ENCODE measurements around the gene PRR15L.
"Not testable (repeated sequence)": the region's sequence is repeated elsewhere in the genome, so short reads cannot be mapped to it uniquely, and the experiment has no call there.

PRR15L gene

DNA sequence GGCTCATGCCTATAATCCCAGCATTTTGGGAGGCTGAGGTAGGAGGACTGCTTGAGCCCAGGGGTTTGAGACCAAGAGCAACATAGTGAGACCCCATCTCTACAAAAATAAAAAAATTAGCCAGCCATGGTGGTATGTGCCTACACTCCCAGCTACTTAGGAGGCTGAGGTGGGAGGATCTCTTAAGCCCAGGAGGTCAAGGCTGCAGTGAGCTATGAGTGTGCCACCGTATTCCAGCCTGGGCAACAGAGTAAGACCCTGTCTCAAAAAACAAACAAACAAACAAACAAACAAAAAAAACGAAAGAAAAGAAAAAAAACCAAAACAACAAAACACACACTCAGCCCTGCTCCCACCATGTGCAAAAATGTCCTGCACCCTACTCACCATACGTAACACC lies 22.2 kb downstream of the PRR15L start:
- not testable (repeated sequence) for DNase-seq (ENCODE audit: low spot score)

DNA sequence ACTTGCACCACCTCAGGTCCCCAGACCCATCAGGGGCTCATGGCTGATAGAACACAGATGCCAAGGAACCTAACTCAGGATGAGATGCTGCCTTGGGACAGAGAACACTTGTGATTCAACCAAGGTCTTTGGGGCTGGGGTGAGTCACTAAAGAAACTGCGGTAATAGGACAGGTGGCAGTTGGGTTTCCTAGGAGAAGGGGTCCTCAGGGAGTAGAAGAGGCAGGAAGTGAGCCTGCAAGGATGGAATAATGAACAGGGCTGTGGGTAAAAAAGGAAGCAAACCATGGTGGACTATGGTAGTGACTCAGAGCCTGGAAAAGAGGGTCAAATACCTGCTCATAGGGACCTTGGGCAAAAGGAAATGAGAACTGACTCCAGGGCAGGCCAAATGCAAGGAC lies 22.8 kb downstream of the PRR15L start:
- DNase-seq (ENCODE audit: low spot score): no peak

DNA sequence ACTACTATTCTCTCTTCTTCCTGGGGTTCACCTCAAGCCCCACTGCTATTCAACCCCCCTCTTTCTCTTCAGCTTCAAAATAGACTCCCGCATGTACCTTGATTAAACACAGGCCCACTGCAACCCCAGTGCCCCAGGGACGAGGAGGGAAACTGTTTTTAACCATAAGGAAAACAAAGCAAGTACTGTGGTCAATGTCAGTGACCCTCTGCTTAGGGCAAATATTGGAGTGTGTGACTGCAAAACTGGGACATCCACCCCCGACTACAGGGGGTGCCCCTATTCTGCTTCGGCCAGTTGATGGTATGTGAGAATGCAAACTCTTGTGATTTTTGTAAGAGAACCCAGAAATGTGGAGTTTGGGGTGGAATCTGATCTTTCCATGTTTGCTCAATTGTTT lies 25.8 kb downstream of the PRR15L start:
- DNase-seq (ENCODE audit: low spot score): no peak

DNA sequence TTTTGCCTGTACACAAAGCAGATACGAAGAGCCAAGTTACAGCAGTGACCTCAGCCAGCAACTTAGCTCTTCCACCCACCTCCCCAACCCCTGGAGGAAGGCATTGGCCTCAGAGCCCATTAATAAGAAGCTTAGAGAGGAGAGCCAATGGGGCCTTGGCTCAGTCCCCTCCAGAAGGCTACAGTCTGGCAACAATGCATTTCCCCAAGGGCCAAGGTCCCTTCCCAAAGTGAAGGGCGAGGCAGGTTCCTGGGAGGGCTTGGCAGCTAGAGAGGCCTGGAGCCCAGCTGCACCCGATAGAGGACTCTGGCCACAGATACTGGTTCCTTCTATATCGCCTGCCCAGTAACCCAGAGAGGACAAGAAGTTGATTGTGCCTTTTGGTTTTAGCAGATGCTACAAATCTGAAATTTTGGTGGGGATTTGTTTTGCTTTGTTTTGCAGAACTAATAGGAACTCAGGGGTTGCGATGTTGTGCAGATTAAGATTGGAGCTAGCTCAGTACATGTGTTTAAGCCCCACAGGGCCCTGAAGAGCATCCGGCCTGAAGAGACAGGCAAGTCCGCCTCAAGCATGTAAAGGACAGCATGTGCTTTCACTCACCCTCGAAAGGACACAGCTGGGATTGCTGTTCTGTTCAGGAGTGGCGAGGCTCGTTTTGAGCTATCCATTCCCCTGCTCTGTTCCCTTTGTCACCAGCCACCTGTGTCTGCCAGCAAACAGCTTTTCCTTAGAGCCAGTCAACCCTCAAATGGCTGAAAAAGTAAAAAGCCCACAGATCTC lies 28.3 kb downstream of the PRR15L start:
- no peak for DNase-seq (ENCODE audit: low spot score)

DNA sequence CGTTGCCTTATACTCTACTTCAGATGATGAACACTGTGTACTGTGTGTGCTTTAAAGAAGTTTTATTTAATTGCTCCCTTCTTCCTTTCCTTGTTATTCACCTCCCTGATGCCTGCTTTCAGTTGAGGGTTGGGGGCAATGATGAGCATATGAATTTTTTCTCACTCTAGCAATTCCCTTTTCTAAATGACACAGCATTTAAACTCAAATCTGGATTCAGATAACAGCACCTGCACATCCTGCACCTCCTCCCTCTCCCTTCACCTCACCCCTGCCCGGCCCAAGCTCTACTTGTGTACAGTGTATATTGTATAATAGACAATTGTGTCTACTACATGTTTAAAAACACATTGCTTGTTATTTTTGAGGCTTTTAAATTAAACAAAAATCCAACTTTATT lies 29.3 kb downstream of the PRR15L start:
- no peak for DNase-seq (ENCODE audit: low spot score)

DNA sequence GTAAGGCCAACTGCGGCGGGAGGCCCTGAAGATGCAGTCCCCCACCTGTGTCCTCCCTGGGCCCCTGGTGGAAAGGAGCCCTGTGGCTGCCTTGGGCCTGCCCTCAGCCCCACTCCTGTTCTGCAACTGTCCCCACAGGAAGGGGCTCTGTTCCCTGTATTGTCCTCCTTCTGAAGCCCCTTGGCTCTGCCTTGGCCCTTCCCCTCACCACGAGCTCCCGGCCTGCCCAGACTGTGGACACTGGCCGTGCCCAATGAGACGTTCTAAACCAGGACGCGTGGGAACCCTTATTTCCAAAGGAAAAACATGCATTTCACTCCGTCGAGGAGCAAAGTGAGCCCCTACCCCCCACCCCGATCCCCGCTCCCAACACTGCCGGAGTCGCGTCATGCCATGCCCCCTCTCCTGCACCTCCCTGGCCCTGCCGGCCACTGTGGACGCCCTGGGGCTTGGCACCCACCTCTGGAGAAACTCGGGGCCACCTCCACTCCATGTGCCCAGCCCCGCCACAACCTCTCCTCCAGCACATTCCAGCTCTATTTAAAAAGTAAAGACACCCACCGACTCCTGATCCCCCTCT lies 29.8 kb downstream of the PRR15L start:
- DNase-seq (ENCODE audit: low spot score): no peak

DNA sequence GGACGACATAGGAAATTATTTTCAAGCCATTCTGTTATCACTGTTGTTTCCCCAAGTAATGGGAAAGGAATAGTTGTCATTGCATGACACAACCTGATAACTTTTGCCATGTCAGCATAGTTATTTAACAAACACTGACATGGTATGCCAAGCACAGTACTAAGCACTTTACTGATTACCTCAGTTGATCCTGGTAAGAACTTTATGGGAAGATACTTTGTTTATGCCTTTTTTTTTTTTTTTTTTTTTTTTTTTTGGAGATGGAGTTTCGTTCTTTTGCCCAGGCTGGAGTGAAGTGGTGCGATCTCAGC lies 32.0 kb downstream of the PRR15L start:
- DNase-seq (ENCODE audit: low spot score): no peak

DNA sequence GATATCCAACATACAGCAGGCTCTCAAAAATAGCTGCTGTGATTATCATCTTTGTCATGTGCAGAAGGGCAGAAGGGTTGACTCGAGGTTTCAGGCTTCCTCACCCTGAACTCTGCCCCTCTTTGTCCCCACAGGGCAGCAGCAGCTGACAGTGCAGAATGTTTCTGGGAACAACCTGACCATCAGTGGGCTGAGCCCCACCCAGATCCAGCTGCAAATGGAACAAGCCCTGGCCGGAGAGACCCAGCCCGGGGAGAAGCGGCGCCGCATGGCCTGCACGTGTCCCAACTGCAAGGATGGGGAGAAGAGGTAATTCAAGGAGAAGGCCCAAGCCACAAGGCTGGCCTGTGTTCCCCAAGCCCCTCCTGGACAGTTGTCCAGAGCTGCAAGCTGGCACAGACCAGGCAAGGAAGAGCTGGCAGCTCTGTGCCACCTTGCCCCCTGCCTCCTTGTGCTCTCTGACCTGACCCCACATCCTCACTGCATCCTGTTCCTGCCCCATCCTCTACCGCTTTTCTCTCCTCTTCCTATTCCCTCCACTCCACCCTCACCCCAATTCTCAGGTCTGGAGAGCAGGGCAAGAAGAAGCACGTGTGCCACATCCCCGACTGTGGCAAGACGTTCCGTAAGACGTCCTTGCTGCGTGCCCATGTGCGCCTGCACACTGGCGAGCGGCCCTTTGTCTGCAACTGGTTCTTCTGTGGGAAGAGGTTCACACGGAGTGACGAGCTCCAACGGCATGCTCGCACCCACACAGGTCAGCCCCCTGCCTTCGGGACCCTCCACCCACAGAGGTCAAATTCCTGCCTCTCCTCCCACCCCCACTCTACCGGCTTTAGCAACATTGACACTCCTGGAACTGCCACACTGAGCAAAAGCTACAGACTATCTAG lies 32.7 kb downstream of the PRR15L start:
- no peak for DNase-seq (ENCODE audit: low spot score)

DNA sequence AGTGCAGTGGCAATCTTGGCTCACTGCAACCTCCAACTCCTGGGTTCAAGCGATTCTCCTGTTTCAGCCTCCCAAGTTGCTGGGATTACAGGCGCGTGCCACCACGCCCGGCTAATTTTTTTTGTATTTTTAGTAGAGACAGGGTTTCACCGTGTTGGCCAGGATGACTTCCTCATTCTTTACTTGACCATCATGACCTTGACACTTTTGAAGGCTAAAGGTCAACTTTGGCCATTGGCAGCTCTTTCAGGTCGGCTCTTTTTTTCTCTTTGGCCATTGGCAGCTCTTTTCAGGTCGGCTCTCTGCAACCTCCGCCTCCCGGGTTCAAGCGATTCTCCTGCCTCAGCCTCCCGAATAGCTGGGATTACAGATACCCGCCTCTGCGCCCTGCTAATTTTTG lies 37.8 kb downstream of the PRR15L start:
- not testable (repeated sequence) for DNase-seq (ENCODE audit: low spot score)

DNA sequence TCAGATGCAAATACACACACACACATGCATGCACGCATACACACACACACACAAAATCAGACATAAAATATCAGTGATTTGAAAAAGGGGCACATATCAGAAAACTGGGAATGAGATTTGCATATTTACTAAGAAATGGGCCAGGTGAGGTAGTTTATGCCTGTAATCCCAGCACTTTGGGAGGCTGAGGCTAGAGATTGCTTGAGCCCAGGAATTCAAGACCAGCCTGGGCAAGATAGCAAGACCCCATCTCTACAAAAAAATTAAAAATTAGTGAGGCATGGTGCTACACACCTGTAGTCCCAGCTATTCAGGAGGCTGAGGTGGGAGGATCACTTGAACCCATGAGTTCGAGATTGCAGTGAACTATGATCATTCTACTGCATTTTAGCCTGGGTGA lies 38.7 kb downstream of the PRR15L start:
- DNase-seq (ENCODE audit: low spot score): no peak

DNA sequence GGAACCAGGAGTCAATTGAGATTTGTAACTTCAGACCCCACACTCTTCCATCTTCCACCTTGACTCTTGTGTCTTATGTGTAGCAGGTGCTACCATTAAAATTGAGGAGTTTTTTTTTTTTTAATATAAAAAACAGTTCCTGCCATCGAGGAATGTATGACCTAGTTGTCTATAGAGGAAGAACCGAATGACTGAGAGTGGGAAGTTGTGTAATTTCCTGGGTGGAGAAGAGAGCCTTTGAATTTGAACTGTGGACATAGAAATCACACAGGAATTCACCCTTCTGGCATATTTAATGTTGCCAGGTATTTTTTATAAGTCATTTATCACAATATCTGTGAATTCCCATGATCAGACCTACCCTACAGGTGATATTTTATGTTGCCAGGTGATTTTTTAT lies 39.7 kb downstream of the PRR15L start:
- no peak for DNase-seq (ENCODE audit: low spot score)

DNA sequence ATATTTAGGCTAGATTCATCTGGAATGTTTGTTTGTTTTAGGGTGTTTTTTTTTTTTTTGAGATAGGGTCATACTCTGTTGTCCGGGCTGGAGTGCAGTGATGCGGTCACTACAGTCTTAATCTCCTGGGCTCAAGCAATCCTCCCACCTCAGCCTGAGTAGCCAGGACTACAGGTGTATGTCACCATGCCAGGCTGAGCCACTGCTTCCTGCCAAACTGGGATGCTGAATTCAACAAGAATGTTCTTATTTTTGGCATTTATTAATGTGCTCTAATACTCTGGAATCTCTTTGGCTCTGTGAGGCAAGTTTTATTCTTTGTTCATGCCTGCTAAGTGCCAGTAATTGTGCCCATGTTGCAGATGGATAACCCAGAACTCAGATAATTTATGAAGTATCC lies 40.1 kb downstream of the PRR15L start:
- no peak for DNase-seq (ENCODE audit: low spot score)

DNA sequence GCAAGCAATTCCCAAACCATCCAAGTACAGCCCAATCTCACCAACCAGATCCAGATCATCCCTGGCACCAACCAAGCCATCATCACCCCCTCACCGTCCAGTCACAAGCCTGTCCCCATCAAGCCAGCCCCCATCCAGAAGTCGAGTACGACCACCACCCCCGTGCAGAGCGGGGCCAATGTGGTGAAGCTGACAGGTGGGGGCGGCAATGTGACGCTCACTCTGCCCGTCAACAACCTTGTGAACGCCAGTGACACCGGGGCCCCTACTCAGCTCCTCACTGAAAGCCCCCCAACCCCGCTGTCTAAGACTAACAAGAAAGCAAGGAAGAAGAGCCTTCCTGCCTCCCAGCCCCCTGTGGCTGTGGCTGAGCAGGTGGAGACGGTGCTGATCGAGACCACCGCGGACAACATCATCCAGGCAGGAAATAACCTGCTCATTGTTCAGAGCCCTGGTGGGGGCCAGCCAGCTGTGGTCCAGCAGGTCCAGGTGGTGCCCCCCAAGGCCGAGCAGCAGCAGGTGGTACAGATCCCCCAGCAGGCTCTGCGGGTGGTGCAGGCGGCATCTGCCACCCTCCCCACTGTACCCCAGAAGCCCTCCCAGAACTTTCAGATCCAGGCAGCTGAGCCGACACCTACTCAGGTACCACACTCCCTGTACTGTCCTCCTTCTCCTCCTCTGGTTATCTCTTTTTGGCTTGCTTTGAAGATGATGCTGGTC lies 41.0 kb downstream of the PRR15L start:
- no peak for DNase-seq (ENCODE audit: low spot score)

DNA sequence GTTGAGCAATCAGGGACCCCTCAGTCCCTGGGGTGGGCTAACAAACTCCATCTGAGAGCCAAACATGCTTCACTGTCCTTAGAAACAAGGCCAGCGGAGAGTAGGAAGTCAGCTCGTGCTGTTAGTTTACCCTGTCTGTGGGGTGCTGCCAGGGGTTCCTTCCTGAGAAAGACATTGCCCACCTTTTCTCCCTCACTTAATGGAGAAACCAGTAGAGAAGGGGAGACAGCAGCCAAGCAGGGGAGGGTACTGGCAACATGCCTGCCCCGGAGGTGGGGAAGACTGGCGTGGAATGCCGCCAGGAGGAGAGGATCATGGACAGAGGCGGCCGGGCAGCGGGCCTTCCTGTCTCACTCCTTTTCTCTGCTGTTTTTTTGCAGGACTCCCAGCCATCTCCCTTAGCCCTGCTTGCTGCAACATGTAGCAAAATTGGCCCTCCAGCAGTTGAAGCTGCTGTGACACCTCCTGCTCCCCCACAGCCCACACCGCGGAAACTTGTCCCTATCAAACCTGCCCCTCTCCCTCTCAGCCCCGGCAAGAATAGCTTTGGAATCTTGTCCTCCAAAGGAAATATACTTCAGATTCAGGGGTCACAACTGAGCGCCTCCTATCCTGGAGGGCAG lies 41.8 kb downstream of the PRR15L start:
- no peak for DNase-seq (ENCODE audit: low spot score)

DNA sequence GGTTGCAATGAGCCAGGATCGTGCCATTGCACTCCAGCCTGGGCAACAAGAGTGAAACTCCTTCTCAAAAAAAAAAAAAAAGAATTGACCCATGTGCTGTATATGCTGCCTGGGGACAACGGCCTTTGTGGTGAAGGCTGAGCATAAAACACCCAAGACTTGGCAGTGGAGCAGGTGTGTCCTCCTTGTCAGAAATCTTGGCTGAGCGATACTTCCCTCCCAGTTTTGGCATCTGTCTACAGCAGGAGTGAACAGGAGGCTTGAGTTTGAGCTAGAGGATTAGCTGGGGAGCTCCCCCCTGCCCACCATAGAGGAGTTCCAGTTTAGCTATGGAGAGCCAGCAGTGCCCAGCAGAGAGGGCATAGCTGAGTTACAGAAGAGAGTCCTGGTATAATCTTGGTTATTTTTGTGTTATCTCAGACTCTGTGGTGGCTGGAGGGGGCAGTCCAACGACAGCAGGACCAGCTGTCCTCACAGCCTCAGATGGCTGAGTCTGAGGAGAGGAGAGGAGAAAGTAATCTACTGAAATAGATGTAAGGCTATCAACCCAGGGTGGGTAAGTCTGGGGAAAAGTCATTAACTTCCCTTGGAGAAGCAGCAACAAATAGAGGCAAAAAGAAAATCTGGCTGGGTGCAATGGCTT lies 43.3 kb downstream of the PRR15L start:
- no peak for DNase-seq (ENCODE audit: low spot score)

DNA sequence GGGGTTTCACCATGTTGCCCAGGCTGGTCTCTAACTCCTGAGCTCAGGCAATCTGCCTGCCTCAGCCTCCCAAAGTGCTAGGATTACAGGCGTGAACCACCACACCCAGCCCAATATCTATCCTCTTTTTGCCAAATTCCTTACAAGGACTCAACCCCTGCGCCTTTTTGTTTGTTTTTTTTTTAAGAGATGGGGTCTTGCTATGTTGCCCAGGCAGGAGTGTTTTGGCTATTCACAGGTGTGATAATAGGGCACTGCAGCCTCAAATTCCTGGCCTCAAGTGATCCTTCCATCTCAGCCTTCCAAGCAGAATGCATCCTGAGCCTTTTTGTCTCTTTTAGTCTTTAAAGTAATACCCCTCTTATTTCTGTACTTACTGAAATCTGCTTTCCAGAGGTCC lies 44.6 kb downstream of the PRR15L start:
- DNase-seq (ENCODE audit: low spot score): no peak

DNA sequence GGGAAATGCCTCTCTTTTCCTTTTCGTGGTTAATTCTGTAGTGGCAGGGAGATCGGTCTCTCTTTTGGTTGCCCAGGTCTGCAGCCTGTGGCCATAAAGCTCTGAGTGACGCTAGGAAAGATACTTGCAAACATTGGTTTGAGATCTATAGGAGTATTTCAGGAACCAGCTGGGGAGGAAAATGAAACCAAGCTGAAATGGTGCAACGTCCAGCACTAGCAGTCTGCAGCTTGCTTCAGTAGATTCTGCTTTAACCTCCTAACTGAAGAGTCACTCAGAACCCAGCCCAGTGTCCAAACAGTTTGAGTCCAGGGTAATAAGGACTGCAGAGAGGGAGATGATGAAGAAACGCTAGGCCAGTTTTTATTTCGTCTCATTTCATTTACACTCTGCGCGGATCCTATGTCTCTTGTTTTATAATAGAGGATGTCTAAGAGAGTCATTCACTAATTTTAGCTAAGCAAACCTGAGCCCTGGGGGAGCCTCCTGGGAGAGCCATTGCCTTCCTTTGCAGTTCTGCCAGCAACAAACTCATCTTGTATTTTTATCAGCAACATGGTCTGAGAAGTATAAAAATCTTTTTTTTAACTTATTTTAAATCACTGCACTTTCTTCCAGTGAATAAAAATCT lies 49.6 kb downstream of the PRR15L start:
- DNase-seq (ENCODE audit: low spot score): no peak

DNA sequence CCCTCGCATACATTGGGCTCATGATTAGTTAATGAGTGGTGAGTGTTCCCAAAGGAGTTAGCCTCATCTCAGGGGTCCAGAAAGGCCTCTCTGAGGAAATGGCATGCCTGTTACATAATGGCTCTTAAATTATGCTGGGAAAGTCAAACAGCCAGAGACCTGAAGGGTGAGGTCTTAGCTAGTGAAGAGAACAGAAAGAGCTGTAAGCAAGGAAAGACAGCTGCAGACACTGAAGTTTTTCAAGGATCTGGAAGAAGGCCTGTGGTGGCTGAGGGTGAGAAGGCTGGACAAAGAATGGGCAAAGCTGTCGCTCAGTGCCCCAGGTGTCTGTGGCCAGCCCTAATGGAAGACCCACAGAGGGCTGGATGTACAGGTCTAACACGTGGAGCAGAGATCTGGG lies 51.2 kb downstream of the PRR15L start:
- no peak for DNase-seq (ENCODE audit: low spot score)

DNA sequence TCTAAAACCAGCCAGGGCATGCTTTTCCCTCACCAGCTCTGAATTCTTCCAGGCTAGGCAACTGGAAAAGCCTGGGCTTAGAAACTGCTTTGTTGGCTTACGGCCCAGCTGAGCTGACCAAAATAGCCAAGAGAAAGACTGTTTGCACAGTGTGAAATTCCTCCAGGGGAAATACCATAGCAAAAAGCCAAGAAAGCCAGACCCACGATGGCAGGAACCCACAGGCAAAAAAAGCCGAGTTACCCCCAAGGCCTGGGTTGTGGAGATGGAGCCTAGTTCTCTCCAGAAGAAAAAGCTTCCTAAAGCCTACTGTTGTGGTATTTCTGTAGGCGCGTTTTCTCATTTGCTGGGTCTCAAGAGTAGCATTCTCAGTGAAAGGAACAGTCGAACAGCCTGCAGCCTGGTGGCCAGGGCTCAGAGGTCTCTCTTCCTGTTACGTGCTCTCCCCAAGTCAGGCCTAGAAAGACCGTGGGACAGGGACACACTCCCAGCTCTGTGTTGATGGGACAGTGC lies 52.4 kb downstream of the PRR15L start:
- no peak for DNase-seq (ENCODE audit: low spot score)

DNA sequence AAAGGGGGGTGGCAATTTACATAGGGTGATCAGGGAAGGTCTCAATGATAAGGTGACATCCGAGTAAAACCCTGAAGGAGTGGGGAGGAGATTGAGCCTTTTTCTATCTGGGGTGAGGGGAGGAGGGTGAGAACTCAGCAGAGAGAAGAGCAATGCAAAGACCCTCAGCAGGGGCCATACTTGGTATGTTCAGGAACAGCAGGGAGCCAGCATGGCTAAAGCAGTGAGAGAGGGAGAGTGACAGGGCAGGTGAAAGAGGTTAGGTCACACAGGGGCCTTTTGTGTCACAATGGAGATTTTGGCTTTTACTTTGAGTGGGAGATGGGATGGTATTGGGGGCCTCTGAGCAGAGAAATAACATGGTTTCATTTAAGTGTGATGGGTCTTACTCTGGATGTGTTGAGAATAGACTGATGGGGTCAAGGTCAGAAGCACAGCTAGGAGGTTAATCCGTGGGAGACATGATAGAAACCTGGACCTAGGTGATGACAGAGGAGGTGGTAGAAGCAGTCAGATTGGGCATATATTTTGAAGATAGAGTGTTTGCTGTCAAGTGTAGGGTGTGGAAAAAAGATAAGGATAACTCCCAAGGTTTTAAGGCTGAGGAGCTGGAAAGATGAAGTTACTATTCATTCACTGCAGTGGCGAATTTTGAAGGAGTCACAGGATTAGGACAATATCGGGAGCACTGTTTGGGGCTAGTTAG lies 55.5 kb downstream of the PRR15L start:
- no peak for DNase-seq (ENCODE audit: low spot score)

Measured in COLO829 (cell line).